Measurements from ENCODE around the gene PPP1R13L. TPM values are rescaled to one million over a fixed set of nuclear protein-coding genes. Genes with fewer than 3 reads are reported as not detected.

PPP1R13L gene
- total and polyA plus RNA-seq, 2 of the 8 experiments (the other 6 are each of a cell fraction or from before 2014, with no cell fraction given) = 9.1 to 15.3 TPM

DNA sequence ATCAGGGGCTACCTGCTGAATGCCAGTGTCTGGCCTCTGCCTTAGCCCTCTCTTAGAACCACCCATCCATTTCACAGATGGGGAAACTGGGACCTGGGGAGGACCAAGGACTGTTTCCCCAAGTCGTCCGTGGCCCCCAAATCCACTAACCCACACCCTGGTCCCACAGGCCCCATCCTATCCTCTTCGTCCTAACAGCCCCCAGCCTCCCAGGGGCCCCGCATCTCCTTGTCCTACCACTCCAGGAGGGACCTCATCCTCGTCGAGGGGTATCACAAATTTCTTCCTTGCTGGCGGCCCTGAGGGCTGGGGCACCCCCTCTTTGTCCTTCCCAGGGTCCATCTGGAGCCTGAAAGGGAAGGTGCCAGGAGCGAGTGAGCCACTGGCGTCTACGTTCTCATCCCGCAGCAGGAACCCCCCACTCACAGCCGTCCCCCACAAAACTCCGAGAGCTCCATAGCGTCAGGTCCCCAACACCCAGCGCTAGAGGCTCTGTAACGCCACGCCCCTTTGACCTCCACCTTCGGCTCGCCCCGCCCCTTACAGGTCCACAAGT lies 18.2 kb upstream of the PPP1R13L start:
- Histone ChIP-seq H2AFZ (ENCODE audit: low read length) (no peak overlapping the region), H3K4me2 (ENCODE audit: insufficient read depth in 1 of 2, low read depth in 2 of 2, low read length in 2 of 2) (peak overlapping the region; percentile 95 to 98), H3K36me3 (ENCODE audit: control insufficient read depth in 2 of 4, insufficient read depth in 4 of 4, low read length in 3 of 4) (peaks cover 0 to 10% (median 3%) of the 10 kb centered on the region in 4 experiments; a peak in 4 of 8 replicates), H4K91ac (replicated peaks; ENCODE audit: insufficient read length, low read length) (no peak overlapping the region), H3K9me3 (ENCODE audit: insufficient read depth in 2 of 2, low read depth in 1 of 2, low read length in 1 of 2) (no peaks in the 10 kb centered on the region), H3K79me1 (ENCODE audit: low read depth, low read length) (peaks cover 2% of the 10 kb centered on the region; the same call in 1 of the 2 replicates), H2BK20ac (ENCODE audit: low read length) (no peak overlapping the region), H3K56ac (replicated peaks; ENCODE audit: insufficient read length, low read depth, low read length) (peak overlapping the region; percentile 72), H2BK15ac (ENCODE audit: low read length) (peak overlapping the region; percentile 61; the same call in 1 of the 2 replicates), H3K18ac (ENCODE audit: extremely low read depth, low read length) (peak overlapping the region; percentile 90), H3K4me3 (ENCODE audit: extremely low read depth in 1 of 4, insufficient read depth in 2 of 4, low read depth in 3 of 4, low read length in 4 of 4) (peak overlapping the region; percentile 52 to 67 (median 64)), H3K79me2 (ENCODE audit: control insufficient read depth in 1 of 2, insufficient read depth in 2 of 2, low read length in 2 of 2) (peaks cover 0 to 9% of the 10 kb centered on the region in 2 experiments; a peak in 1 of 4 replicates), H4K5ac (ENCODE audit: insufficient read length, low read depth, low read length) (peak overlapping the region; percentile 60), H2BK5ac (ENCODE audit: low read depth, low read length) (peak overlapping the region; percentile 83; the same call in 1 of the 2 replicates), H3K27ac (ENCODE audit: low read depth, low read length) (no peak overlapping the region), H3K23me2 (ENCODE audit: low read depth, low read length) (peaks cover 10% of the 10 kb centered on the region), H3K14ac (ENCODE audit: insufficient read length) (no peak overlapping the region), H3K23ac (ENCODE audit: insufficient read length) (no peak overlapping the region), H3K4ac (replicated peaks; ENCODE audit: insufficient read length, low read depth, low read length) (no peak overlapping the region), H2BK120ac (replicated peaks; ENCODE audit: low read depth, low read length) (no peak overlapping the region), H4K8ac (ENCODE audit: extremely low read depth, insufficient read depth, low read length) (no peak overlapping the region), H3K9ac (replicated peaks in 1 of 4; ENCODE audit: extremely low read depth in 1 of 4, low read depth in 3 of 4, low read length in 3 of 4) (peak overlapping the region; percentile 55 to 59 (median 57); a peak in 6 of 7 replicates), H2AK5ac (ENCODE audit: low read depth, low read length) (peak overlapping the region; percentile 65; the same call in 1 of the 2 replicates), H2BK12ac (ENCODE audit: low read depth, low read length) (peak overlapping the region; percentile 80; the same call in 1 of the 2 replicates), H4K20me1 (replicated peaks in 1 of 2; ENCODE audit: control insufficient read depth in 1 of 2, insufficient read depth in 2 of 2, low read length in 2 of 2) (peaks cover 0 to 6% of the 10 kb centered on the region in 2 experiments), H3K27me3 (replicated peaks in 1 of 4; ENCODE audit: control insufficient read depth in 3 of 4, extremely low read depth in 1 of 4, insufficient read depth in 3 of 4, low read length in 3 of 4) (no peaks in the 10 kb centered on the region), H3K4me1 (replicated peaks in 1 of 4; ENCODE audit: control insufficient read depth in 3 of 4, insufficient read depth in 4 of 4, low read length in 3 of 4) (peaks cover 0 to 11% (median 6%) of the 10 kb centered on the region in 4 experiments; a peak in 6 of 7 replicates)
- FAIRE-seq (no peak), DNase-seq (ENCODE audit: low read depth in 1 of 2, low spot score in 2 of 2) (no peak)
- TF ChIP-seq RAD21 (IDR thresholded peaks at IDR 0.05 in 1 of 2, conservative IDR thresholded peaks at IDR 0.05 in 1 of 2; ENCODE audit: low read depth in 2 of 2, low read length in 2 of 2) = no peak
- TF ChIP-seq RBBP5 (IDR thresholded peaks at IDR 0.05; ENCODE audit: borderline replicate concordance, low read depth, low read length) = no peak
- no peak for TF ChIP-seq SAP30 (IDR thresholded peaks at IDR 0.05; ENCODE audit: insufficient read depth, insufficient replicate concordance, low read length)
- TF ChIP-seq SP1 (IDR thresholded peaks at IDR 0.05; ENCODE audit: low read depth, low read length) = no peak
- TF ChIP-seq KDM1A (IDR thresholded peaks at IDR 0.05; ENCODE audit: borderline replicate concordance, low read length) = 0 out of 2 replicates have a peak, but pooled peaks have one; percentile 39
- TF ChIP-seq, protein P1, sequence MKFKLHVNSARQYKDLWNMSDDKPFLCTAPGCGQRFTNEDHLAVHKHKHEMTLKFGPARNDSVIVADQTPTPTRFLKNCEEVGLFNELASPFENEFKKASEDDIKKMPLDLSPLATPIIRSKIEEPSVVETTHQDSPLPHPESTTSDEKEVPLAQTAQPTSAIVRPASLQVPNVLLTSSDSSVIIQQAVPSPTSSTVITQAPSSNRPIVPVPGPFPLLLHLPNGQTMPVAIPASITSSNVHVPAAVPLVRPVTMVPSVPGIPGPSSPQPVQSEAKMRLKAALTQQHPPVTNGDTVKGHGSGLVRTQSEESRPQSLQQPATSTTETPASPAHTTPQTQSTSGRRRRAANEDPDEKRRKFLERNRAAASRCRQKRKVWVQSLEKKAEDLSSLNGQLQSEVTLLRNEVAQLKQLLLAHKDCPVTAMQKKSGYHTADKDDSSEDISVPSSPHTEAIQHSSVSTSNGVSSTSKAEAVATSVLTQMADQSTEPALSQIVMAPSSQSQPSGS (IDR thresholded peaks at IDR 0.05; ENCODE audit: low read length) = peak; percentile 6; the same call in 1 of the 2 replicates
- peak; percentile 27 for TF ChIP-seq KDM4A (IDR thresholded peaks at IDR 0.05; ENCODE audit: low read depth, low read length, severe bottlenecking)
- POLR2A ChIA-PET (ENCODE audit: partially characterized antibody) = interaction anchor here (0.5 to 2.7 kb wide), 12 partner anchors 8 to 62 kb away, joined by 3 to 19 read pairs (median 5); partner anchors contain the start of gene FOSB
- 16% methylated on average over 18 of the region's 20 CpGs; no CpG with 5 or more reads in 1 of the 2 experiments for WGBS, 2 experiments (ENCODE audit: extremely low coverage in 1 of 2, insufficient coverage in 1 of 2, insufficient read length in 1 of 2, insufficient replicate concordance in 2 of 2, low coverage in 1 of 2, low lambda C conversion rate in 2 of 2, missing lambda C conversion rate in 1 of 2)
- CTCF ChIA-PET (ENCODE audit: partially characterized antibody) = interaction anchor here (1.0 to 21.2 kb wide), 2 partner anchors 16 to 51 kb away, joined by 6 to 760 read pairs; partner anchors contain the start of gene FOSB
